ENCODE results near the gene TPRG1.

TPRG1 gene

GRCh38 chr3:189349772-189350171 is 178.0 kb downstream of the TPRG1 start:
- ChIA-PET POLR2A (no interaction called here), CTCF (interaction anchor here (0.6 kb wide), 1 partner anchor 709 kb away, joined by 3 read pairs; no protein-coding TSS in a partner anchor)
- TF ChIP-seq, protein P1, sequence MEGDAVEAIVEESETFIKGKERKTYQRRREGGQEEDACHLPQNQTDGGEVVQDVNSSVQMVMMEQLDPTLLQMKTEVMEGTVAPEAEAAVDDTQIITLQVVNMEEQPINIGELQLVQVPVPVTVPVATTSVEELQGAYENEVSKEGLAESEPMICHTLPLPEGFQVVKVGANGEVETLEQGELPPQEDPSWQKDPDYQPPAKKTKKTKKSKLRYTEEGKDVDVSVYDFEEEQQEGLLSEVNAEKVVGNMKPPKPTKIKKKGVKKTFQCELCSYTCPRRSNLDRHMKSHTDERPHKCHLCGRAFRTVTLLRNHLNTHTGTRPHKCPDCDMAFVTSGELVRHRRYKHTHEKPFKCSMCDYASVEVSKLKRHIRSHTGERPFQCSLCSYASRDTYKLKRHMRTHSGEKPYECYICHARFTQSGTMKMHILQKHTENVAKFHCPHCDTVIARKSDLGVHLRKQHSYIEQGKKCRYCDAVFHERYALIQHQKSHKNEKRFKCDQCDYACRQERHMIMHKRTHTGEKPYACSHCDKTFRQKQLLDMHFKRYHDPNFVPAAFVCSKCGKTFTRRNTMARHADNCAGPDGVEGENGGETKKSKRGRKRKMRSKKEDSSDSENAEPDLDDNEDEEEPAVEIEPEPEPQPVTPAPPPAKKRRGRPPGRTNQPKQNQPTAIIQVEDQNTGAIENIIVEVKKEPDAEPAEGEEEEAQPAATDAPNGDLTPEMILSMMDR (IDR thresholded peaks at IDR 0.05; ENCODE audit: insufficient read depth, low read length, missing control alignments): no peak
- H3K4me3 ChIP-seq (ENCODE audit: low read depth, low read length): no peak overlapping the region
- DNase-seq (ENCODE audit: low read depth, low spot score): no peak

DNA sequence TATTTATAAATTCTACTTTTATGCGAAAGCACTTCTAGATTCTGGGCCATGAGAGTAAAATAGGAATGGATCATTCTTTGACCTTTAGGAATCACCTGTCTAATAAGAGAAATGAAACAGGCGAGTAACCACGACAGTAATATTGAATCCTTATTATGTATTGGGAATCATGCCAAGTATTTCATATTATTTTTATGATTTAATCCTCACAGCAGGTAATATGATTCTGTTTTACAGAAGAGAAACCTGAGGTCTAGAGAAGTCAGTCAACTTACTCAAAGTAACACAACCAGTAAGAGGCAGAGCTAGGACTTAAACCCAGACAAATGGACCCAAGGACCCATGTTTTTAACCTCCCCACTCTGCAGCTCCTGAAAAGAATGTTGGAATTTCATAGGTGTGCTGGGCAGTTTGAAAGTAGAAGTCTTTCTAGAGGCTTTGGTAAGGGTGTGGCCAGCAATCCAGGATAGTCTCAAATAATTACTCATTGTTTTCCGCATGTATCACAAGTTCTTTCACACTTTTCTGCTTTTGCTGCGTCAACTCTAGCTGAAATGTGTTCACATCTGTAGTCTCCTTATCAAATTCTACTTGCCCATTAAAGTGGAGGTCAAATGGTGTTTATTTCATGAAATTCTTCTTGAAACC is 181.7 kb downstream of the TPRG1 start:
- no peak for DNase-seq (ENCODE audit: low read depth, low spot score)
- H3K4me3 ChIP-seq (ENCODE audit: low read depth, low read length): no peak overlapping the region
- ChIA-PET POLR2A (no interaction called here), CTCF (no interaction called here)
- TF ChIP-seq, protein P1 (IDR thresholded peaks at IDR 0.05; ENCODE audit: insufficient read depth, low read length, missing control alignments): no peak

GRCh38 chr3:189353988-189354889 is 182.5 kb downstream of the TPRG1 start:
- no peak overlapping the region for H3K4me3 ChIP-seq (ENCODE audit: low read depth, low read length)
- POLR2A ChIA-PET: no interaction called here
- CTCF ChIA-PET: no interaction called here
- no peak for DNase-seq (ENCODE audit: low read depth, low spot score)
- TF ChIP-seq, protein P1 (IDR thresholded peaks at IDR 0.05; ENCODE audit: insufficient read depth, low read length, missing control alignments): no peak

DNA sequence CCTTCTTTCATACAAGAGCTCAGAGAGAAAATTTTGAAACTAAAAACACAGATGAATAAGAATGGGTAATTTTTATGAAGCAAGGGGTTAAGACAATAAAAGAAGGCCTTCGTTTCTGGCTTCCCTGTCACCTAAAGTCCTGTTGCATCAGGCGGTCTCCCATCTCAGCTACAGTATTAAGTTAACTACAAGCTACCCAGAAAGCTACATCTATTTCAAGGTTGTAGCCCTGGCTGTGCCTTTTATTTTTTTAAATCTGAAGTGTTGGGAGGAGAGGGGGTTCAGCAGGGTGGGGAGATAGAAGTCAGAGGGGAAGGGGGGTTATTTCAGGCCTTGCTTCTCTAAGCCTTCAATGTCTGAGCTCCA is 183.3 kb downstream of the TPRG1 start:
- H3K4me3 ChIP-seq (ENCODE audit: low read depth, low read length): no peak overlapping the region
- TF ChIP-seq, protein P1 (IDR thresholded peaks at IDR 0.05; ENCODE audit: insufficient read depth, low read length, missing control alignments): no peak
- no peak for DNase-seq (ENCODE audit: low read depth, low spot score)
- POLR2A ChIA-PET: no interaction called here
- CTCF ChIA-PET: interaction anchor here (0.8 to 1.4 kb wide), 2 partner anchors 15 to 593 kb away, joined by 3 read pairs; no protein-coding TSS in a partner anchor

DNA sequence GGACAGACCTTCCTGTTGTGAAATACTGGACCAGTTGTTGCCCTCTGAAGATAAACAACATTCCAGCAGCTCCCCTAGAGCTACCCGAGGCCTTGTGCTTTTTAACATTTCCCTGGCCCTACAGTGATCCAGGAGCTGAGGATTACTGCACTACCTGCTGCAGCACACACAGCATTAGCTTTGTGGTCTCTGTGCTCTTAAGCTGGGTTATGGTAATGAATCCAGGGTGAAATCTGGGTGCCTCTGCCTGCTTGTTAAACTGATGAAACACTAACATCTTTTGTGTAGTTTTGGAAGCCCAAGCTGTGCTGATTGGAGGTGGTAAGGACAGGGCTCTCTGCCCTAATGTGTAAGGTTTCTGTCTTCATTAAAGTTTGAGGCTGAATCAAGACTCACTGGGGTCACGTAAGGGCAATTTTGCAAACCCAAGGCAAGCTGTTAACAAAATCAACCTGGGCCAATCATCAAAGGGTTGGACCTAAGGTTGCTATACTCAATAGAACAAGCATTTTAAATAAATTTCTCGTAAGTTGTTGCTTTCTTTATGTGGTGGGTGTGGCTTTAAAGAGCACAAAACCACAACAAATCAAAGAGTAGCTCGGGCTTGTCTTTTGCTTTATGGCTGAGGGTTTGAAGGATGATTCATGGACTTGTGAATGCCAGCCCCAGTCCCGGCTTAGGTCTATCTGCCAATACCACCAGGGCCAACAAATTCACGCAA is 183.9 kb downstream of the TPRG1 start:
- no peak overlapping the region for H3K4me3 ChIP-seq (ENCODE audit: low read depth, low read length)
- no peak for DNase-seq (ENCODE audit: low read depth, low spot score)
- CTCF ChIA-PET: interaction anchor here (0.8 to 1.4 kb wide), 2 partner anchors 16 to 593 kb away, joined by 3 read pairs; no protein-coding TSS in a partner anchor
- TF ChIP-seq, protein P1 (IDR thresholded peaks at IDR 0.05; ENCODE audit: insufficient read depth, low read length, missing control alignments): no peak
- POLR2A ChIA-PET: no interaction called here

- no peak overlapping the region for H3K4me3 ChIP-seq (ENCODE audit: low read depth, low read length)
- TF ChIP-seq, protein P1 (IDR thresholded peaks at IDR 0.05; ENCODE audit: insufficient read depth, low read length, missing control alignments): no peak
- POLR2A ChIA-PET: no interaction called here
- no peak for DNase-seq (ENCODE audit: low read depth, low spot score)
- CTCF ChIA-PET: no interaction called here
These were observed 188.5 kb downstream of the TPRG1 start for GRCh38 chr3:189360291-189360690.

All from AG04449 (cell line).